Liver (tissue), 9 donors: ENCODE results near the gene BRD1. TPM values are rescaled to one million over a fixed set of nuclear protein-coding genes. Genes with fewer than 3 reads are reported as not detected.
A peak's percentile ranks its signal among the peaks of the same experiment; 100 is the strongest.

Source experiments
- DNase-seq: peaks from one replicate; pipeline ENCODE4 v3.0.0-alpha.2; 2017; ENCODE audit warnings: low spot score
- H3K27ac ChIP-seq, 2 donors: one replicate each; pipeline ENCODE4 v1.7.0; 2013; ENCODE audit warnings: inconsistent platforms in 2 of 2, low read length in 2 of 2, control low read depth in 1 of 2, low read depth in 1 of 2, mild to moderate bottlenecking in 1 of 2
- H3K27me3 ChIP-seq, 4 donors: one replicate each; pipeline versions ENCODE4 v1.6.1 to v1.7.0; 2013; ENCODE audit warnings: low read length in 3 of 4, inconsistent platforms in 1 of 4, mild to moderate bottlenecking in 1 of 4, moderate library complexity in 1 of 4; ENCODE audit not compliant: control insufficient read depth in 4 of 4, insufficient read depth in 4 of 4
- H3K36me3 ChIP-seq, 4 donors: one replicate each; pipeline versions ENCODE4 v1.6.1 to v1.7.0; 2013; ENCODE audit warnings: low read length in 3 of 4, mild to moderate bottlenecking in 3 of 4, low read depth in 1 of 4, moderate library complexity in 1 of 4; ENCODE audit not compliant: control insufficient read depth in 4 of 4, insufficient read depth in 3 of 4
- H3K4me1 ChIP-seq, 4 donors: one replicate each; pipeline versions ENCODE4 v1.6.1 to v1.7.0; 2013; ENCODE audit warnings: low read length in 3 of 4, mild to moderate bottlenecking in 3 of 4, moderate library complexity in 1 of 4; ENCODE audit not compliant: control insufficient read depth in 4 of 4, insufficient read depth in 4 of 4
- H3K4me3 ChIP-seq, 3 donors: one replicate each; pipeline versions ENCODE4 v1.6.1 to v1.7.0; 2013; ENCODE audit warnings: low read length in 3 of 3, control low read depth in 1 of 3, low read depth in 1 of 3, mild to moderate bottlenecking in 1 of 3
- H3K9ac ChIP-seq, 2 donors: one replicate each; pipeline ENCODE4 v1.7.0; 2013; ENCODE audit warnings: low read length in 2 of 2, mild to moderate bottlenecking in 2 of 2, moderate library complexity in 2 of 2, control low read depth in 1 of 2, low read depth in 1 of 2
- H3K9me3 ChIP-seq, 4 donors: one replicate each; pipeline versions ENCODE4 v1.6.1 to v1.7.0; 2013; ENCODE audit warnings: low read length in 3 of 4; ENCODE audit not compliant: control insufficient read depth in 4 of 4
- CTCF ChIP-seq: fragments of 150-350 bp; IDR thresholded peaks from 2 replicates; pipeline ENCODE4 v1.5.1; 2017; ENCODE audit warnings: improper control_type of control experiment, low read depth, low read length; ENCODE audit not compliant: missing input control
- EGR1 ChIP-seq, 2 donors: IDR thresholded peaks; 2 replicates each; pipeline ENCODE4 v1.6.1; 2016 to 2018; ENCODE audit warnings: antibody characterized with exemption in 2 of 2, low read depth in 2 of 2
- FOXA1 ChIP-seq: IDR thresholded peaks from 2 replicates; pipeline ENCODE4 v1.6.1; 2016; ENCODE audit warnings: antibody characterized with exemption
- FOXA2 ChIP-seq: IDR thresholded peaks from 2 replicates; pipeline ENCODE4 v1.6.1; 2016; ENCODE audit warnings: antibody characterized with exemption
- GABPA ChIP-seq, 2 donors: IDR thresholded peaks in 1 of 2; conservative IDR thresholded peaks in 1 of 2; 2 replicates each; pipeline ENCODE4 v1.6.1; 2016; ENCODE audit warnings: antibody characterized with exemption in 2 of 2, mild to moderate bottlenecking in 1 of 2, moderate library complexity in 1 of 2
- HNF4A ChIP-seq, 2 donors: conservative IDR thresholded peaks; 2 replicates each; pipeline ENCODE4 v1.6.1; 2016; ENCODE audit warnings: antibody characterized with exemption in 2 of 2, mild to moderate bottlenecking in 2 of 2
- HNF4G ChIP-seq: IDR thresholded peaks from 2 replicates; pipeline ENCODE4 v1.6.1; 2016; ENCODE audit warnings: antibody characterized with exemption
- JUND ChIP-seq, 2 donors: IDR thresholded peaks; 2 replicates each; pipeline ENCODE4 v1.6.1; 2016; ENCODE audit warnings: antibody characterized with exemption in 2 of 2
- NR2F2 ChIP-seq: IDR thresholded peaks from 2 replicates; pipeline ENCODE4 v1.6.1; 2016; ENCODE audit warnings: antibody characterized with exemption
- RAD21 ChIP-seq, 2 donors: IDR thresholded peaks; 2 replicates each; pipeline ENCODE4 v1.6.1; 2016; ENCODE audit warnings: antibody characterized with exemption in 2 of 2, mild to moderate bottlenecking in 2 of 2
- REST ChIP-seq: IDR thresholded peaks from 2 replicates; pipeline ENCODE4 v1.6.1; 2016; ENCODE audit warnings: antibody characterized with exemption, mild to moderate bottlenecking
- RXRA ChIP-seq, 2 donors: IDR thresholded peaks; 2 replicates each; pipeline ENCODE4 v1.6.1; 2017 to 2018; ENCODE audit warnings: antibody characterized with exemption in 2 of 2, mild to moderate bottlenecking in 1 of 2
- SP1 ChIP-seq: IDR thresholded peaks from 2 replicates; pipeline ENCODE4 v1.6.1; 2018; ENCODE audit warnings: antibody characterized with exemption, mild to moderate bottlenecking
- TAF1 ChIP-seq: conservative IDR thresholded peaks from 2 replicates; pipeline ENCODE4 v1.6.1; 2016; ENCODE audit warnings: antibody characterized with exemption, mild to moderate bottlenecking
- YY1 ChIP-seq: IDR thresholded peaks from 2 replicates; pipeline ENCODE4 v1.6.1; 2016; ENCODE audit warnings: antibody characterized with exemption, mild to moderate bottlenecking
- WGBS: extraction: QIAGEN DNeasy Blood & Tissue Kit; methylation state at CpG from one replicate; pipeline ENCODE4 v1.1.7; 2013; 5-methylcytosine and 5-hydroxymethylcytosine counted together
- polyA plus RNA-seq, 2 donors: library from polyadenylated mRNA; stranded (reverse) in 1 of 2; unstranded in 1 of 2; fragments of 200-250 nt in 1 of 2; fragments of >200 nt in 1 of 2; fragmentation: Nextera tagmentation in 1 of 2; extraction: Ambion mirVana in 1 of 2; gene quantifications; one replicate each; pipeline versions ENCODE4 v1.2.1 to v1.2.3, GENCODE V29; 2013 to 2015
- total RNA-seq, 2 donors: library from RNA; depleted of rRNA; stranded (reverse); fragments of >200 nt; gene quantifications; one replicate each; pipeline ENCODE4 v1.2.3, GENCODE V29; 2014
- TF ChIP-seq, protein P1 (sequence below): IDR thresholded peaks from 2 replicates; pipeline ENCODE4 v1.6.1; 2016; ENCODE audit warnings: antibody characterized with exemption
- TF ChIP-seq, protein P2 (sequence below): IDR thresholded peaks from 2 replicates; pipeline ENCODE4 v1.6.1; 2016; ENCODE audit warnings: antibody characterized with exemption
- TF ChIP-seq, protein P3 (sequence below): IDR thresholded peaks from 2 replicates; pipeline ENCODE4 v1.6.1; 2016; ENCODE audit warnings: antibody characterized with exemption
- donor health status: healthy.
- donor health status: healthy.
- donor health status: healthy.
- donor health status: healthy.
- donor health status: healthy.

Gene BRD1
- total and polyA plus RNA-seq, 4 donors = 3.3 to 20.7 (median 11.6) TPM

DNA sequence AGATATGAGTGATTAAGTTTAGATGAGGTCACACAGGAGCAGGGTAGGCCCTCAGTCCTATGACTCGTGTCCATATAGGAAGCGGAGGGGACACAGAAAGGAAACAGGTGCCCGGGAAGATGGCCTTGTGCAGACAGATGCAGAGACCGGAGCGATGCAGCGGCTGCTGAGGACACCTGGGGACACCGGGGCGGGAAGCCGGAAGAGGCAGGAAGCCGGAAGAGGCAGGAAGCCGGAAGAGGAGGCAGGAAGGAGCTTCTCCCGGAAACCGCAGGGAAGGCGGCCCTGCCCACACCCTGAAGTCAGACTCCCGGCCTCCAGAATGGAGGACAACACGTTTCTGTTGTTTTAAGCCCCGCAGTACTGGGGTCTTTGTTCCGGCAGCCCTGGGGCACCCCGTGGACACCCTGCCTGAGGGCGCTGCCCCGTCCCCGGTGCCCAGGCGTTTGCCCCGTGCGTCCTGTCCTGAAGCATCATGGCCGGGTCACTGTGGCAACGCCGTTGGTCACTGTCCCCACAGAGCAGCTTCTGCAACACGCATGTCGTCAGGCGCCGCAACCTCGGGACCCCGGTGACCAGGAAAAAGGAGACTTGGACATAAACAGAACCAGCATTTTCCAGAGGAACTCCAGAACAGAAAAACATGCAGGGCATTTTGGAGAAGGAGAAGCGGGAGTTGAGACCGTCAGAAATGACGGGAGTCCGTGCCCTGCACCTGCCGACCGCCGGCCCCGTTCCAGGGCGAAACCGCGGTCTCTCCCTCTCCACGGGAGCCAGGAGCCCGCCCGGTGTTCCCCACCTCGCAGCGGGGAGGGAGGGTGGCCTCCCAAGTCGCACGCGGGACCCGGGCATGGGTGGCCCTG lies 103.4 kb downstream of the BRD1 start:
- H3K9me3 ChIP-seq = no peaks in the 10 kb centered on the region
- no peaks in the 10 kb centered on the region for H3K36me3 ChIP-seq
- no peak for TF ChIP-seq JUND (IDR thresholded peaks at IDR 0.05)
- TF ChIP-seq EGR1 (IDR thresholded peaks at IDR 0.05; ENCODE audit: low read depth in 2 of 2) = no peak
- no peak for TF ChIP-seq GABPA (IDR thresholded peaks at IDR 0.05 in 1 of 2, conservative IDR thresholded peaks at IDR 0.05 in 1 of 2)
- no peak for TF ChIP-seq NR2F2
- no peak for TF ChIP-seq CTCF
- no peak for TF ChIP-seq SP1
- TF ChIP-seq REST = no peak
- no peak for TF ChIP-seq TAF1
- no peak for TF ChIP-seq FOXA2
- TF ChIP-seq, protein P1, sequence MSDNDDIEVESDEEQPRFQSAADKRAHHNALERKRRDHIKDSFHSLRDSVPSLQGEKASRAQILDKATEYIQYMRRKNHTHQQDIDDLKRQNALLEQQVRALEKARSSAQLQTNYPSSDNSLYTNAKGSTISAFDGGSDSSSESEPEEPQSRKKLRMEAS = no peak
- no peak for TF ChIP-seq HNF4A (conservative IDR thresholded peaks at IDR 0.05)
- TF ChIP-seq, protein P2, sequence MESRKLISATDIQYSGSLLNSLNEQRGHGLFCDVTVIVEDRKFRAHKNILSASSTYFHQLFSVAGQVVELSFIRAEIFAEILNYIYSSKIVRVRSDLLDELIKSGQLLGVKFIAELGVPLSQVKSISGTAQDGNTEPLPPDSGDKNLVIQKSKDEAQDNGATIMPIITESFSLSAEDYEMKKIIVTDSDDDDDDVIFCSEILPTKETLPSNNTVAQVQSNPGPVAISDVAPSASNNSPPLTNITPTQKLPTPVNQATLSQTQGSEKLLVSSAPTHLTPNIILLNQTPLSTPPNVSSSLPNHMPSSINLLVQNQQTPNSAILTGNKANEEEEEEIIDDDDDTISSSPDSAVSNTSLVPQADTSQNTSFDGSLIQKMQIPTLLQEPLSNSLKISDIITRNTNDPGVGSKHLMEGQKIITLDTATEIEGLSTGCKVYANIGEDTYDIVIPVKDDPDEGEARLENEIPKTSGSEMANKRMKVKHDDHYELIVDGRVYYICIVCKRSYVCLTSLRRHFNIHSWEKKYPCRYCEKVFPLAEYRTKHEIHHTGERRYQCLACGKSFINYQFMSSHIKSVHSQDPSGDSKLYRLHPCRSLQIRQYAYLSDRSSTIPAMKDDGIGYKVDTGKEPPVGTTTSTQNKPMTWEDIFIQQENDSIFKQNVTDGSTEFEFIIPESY = no peak
- TF ChIP-seq HNF4G = no peak
- no peak for TF ChIP-seq RXRA (IDR thresholded peaks at IDR 0.05)
- TF ChIP-seq RAD21 (IDR thresholded peaks at IDR 0.05) = no peak
- no peak for TF ChIP-seq FOXA1
- TF ChIP-seq, protein P3, sequence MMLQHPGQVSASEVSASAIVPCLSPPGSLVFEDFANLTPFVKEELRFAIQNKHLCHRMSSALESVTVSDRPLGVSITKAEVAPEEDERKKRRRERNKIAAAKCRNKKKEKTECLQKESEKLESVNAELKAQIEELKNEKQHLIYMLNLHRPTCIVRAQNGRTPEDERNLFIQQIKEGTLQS = no peak
- TF ChIP-seq YY1 = no peak
- WGBS = 48% methylated on average over 54 of the region's 54 CpGs
- DNase-seq = no peak
- H3K4me1 ChIP-seq = no peaks in the 10 kb centered on the region
- H3K9ac ChIP-seq = no peak overlapping the region
- H3K27ac ChIP-seq = no peak overlapping the region
- peaks cover 0 to 11% (median 1%) of the 10 kb centered on the region in 4 donors for H3K27me3 ChIP-seq
- H3K4me3 ChIP-seq = peak overlapping the region in 1 of 3 donors; percentile 21
